Measurements from ENCODE around the gene HOXA3. TPM values are rescaled to one million over a fixed set of nuclear protein-coding genes. Genes with fewer than 3 reads are reported as not detected.

HOXA3 gene
- total and polyA plus RNA-seq, 10 donors: 0.51 to 6.1 (median 1.7) TPM

GRCh38 chr7:27111751-27112277, 40.6 kb downstream of the HOXA3 start:
- H3K4me3 ChIP-seq: no peak overlapping the region
- H3K27ac ChIP-seq: peak overlapping the region in 5 of 8 donors; percentile 58 to 90 (median 87)
- H3K36me3 ChIP-seq: no peaks in the 10 kb centered on the region
- peaks cover 0 to 58% (median 24%) of the 10 kb centered on the region in 6 donors for H3K4me1 ChIP-seq
- H3K27me3 ChIP-seq (replicated peaks in 1 of 7): no peaks in the 10 kb centered on the region
- DNase-seq: no peak
- no peak for TF ChIP-seq POLR2A (IDR thresholded peaks at IDR 0.05)
- H3K9me3 ChIP-seq: no peaks in the 10 kb centered on the region
- intact Hi-C loops (cut with DNase I; ENCODE audit: low total_unique reads): loop anchor here (10.0 kb wide), 1 partner anchor 357 kb away; no protein-coding TSS in a partner anchor
- 58 to 83% (median 74%) methylated on average over 4 of the region's 4 CpGs for WGBS, 5 donors

- TF ChIP-seq POLR2AphosphoS5 (IDR thresholded peaks at IDR 0.05) (no peak), CTCF (IDR thresholded peaks at IDR 0.05 in 8 of 11, conservative IDR thresholded peaks at IDR 0.05 in 3 of 11) (no peak), POLR2A (IDR thresholded peaks at IDR 0.05) (no peak)
- Histone ChIP-seq H3K4me1 (peaks cover 0 to 58% (median 23%) of the 10 kb centered on the region in 6 donors), H3K36me3 (no peaks in the 10 kb centered on the region), H3K27ac (peak overlapping the region in 7 of 8 donors; percentile 11 to 90 (median 86)), H3K27me3 (replicated peaks in 1 of 7) (peaks cover 0 to 5% (median 0%) of the 10 kb centered on the region in 7 donors), H3K9me3 (no peaks in the 10 kb centered on the region), H3K4me3 (no peak overlapping the region)
- WGBS, 5 donors: 72 to 88% (median 78%) methylated on average over 6 of the region's 6 CpGs
- DNase-seq: no peak
- intact Hi-C loops (cut with DNase I; ENCODE audit: low total_unique reads): loop anchor here (10.0 kb wide), 1 partner anchor 356 kb away; no protein-coding TSS in a partner anchor
These were observed 41.2 kb downstream of the HOXA3 start for GRCh38 chr7:27111042-27111750.

GRCh38 chr7:27110186-27111031, 42.0 kb downstream of the HOXA3 start:
- Histone ChIP-seq H3K4me1 (peaks cover 0 to 64% (median 25%) of the 10 kb centered on the region in 6 donors), H3K36me3 (no peaks in the 10 kb centered on the region), H3K27ac (peak overlapping the region in 7 of 8 donors; percentile 11 to 90 (median 63)), H3K9me3 (no peaks in the 10 kb centered on the region), H3K4me3 (peak overlapping the region in 1 of 8 donors; percentile 5), H3K27me3 (replicated peaks in 1 of 7) (peaks cover 0 to 12% (median 0%) of the 10 kb centered on the region in 7 donors)
- WGBS, 5 donors: 75 to 92% (median 86%) methylated on average over 66 of the region's 66 CpGs
- intact Hi-C loops (cut with DNase I; ENCODE audit: low total_unique reads): loop anchor here (10.0 kb wide), 1 partner anchor 356 kb away; no protein-coding TSS in a partner anchor
- TF ChIP-seq CTCF (IDR thresholded peaks at IDR 0.05 in 8 of 11, conservative IDR thresholded peaks at IDR 0.05 in 3 of 11) (no peak), POLR2AphosphoS5 (IDR thresholded peaks at IDR 0.05) (peak in 2 of 3 donors; percentile 55 to 56)
- no peak for DNase-seq

DNA sequence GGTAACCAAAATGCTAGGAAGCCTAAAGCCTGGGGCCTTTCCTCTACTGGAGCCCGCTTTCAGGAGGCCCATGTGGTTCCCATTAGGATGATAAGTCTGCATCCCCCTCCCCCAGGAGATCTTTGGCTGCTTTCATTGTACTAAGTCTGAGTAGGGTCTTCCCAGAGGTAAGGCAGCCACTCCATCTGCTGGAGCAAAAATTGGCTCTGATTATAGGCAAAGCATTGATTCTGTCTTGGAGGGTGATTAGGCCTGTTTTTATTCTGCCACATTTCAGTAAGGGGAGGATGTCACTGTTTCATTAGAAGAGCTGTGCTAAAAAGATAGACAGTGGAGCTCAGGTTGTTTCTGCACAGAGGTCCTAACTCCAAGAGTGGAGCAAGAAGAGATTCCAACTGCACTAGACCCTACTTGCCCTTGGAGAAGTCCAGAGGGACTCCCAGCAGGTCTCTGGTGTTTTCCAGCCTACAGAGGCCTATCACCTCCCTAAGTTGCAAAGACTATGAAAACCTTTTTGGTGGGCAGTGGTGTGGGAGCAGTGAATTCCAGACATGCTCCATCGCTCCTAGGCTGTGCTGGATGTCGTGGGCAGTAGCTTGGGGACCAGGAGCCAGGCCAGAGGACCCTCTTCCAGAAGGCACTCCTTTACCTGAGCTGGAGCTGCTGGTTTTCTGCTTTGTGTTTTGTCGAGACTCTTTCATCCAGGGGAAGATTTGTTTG, 42.8 kb downstream of the HOXA3 start:
- peaks cover 0 to 72% (median 28%) of the 10 kb centered on the region in 6 donors for H3K4me1 ChIP-seq
- H3K4me3 ChIP-seq: no peak overlapping the region
- peaks cover 0 to 20% (median 0%) of the 10 kb centered on the region in 7 donors for H3K27me3 ChIP-seq (replicated peaks in 1 of 7)
- H3K9me3 ChIP-seq: no peaks in the 10 kb centered on the region
- H3K36me3 ChIP-seq: no peaks in the 10 kb centered on the region
- peak overlapping the region in 7 of 8 donors; percentile 78 to 93 (median 87) for H3K27ac ChIP-seq
- TF ChIP-seq CTCF (IDR thresholded peaks at IDR 0.05 in 8 of 11, conservative IDR thresholded peaks at IDR 0.05 in 3 of 11) (no peak), POLR2A (IDR thresholded peaks at IDR 0.05) (no peak), POLR2AphosphoS5 (IDR thresholded peaks at IDR 0.05) (no peak)
- no peak for DNase-seq
- 89 to 96% (median 92%) methylated on average over 4 of the region's 4 CpGs for WGBS, 5 donors
- intact Hi-C loops (cut with DNase I; ENCODE audit: low total_unique reads): loop anchor here (10.0 kb wide), 1 partner anchor 355 kb away; no protein-coding TSS in a partner anchor

Data from spleen (tissue), 11 donors.